ENCODE data around the gene IGFBP1. TPM values are rescaled to one million over a fixed set of nuclear protein-coding genes. Genes with fewer than 3 reads are reported as not detected.
A peak's percentile ranks its signal among the peaks of the same experiment; 100 is the strongest.
"Not testable (repeated sequence)": the region's sequence is repeated elsewhere in the genome, so short reads cannot be mapped to it uniquely, and the experiment has no call there.

Gene IGFBP1
- total RNA-seq (under 1 TPM in 1 of 6 donors, not detected in 5; 0.19 TPM), polyA plus RNA-seq (under 1 TPM; 0.11 to 0.12 TPM)

DNA sequence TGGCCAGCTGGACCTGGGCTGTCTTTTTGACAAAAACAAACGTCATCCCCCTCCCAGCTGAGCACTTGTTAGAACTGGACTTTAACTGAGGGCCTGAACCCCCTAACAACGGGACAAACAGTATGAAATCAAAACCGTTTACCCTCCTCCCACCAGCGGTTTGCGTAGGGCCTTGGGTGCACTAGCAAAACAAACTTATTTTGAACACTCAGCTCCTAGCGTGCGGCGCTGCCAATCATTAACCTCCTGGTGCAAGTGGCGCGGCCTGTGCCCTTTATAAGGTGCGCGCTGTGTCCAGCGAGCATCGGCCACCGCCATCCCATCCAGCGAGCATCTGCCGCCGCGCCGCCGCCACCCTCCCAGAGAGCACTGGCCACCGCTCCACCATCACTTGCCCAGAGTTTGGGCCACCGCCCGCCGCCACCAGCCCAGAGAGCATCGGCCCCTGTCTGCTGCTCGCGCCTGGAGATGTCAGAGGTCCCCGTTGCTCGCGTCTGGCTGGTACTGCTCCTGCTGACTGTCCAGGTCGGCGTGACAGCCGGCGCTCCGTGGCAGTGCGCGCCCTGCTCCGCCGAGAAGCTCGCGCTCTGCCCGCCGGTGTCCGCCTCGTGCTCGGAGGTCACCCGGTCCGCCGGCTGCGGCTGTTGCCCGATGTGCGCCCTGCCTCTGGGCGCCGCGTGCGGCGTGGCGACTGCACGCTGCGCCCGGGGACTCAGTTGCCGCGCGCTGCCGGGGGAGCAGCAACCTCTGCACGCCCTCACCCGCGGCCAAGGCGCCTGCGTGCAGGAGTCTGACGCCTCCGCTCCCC lies at the start of gene IGFBP1:
Gene IGFBP1, plus strand, starts transcription at position 304 of the 808 bp plus-strand sequence. Its CDS starts 165 bp downstream, at position 469.
- H3K4me3 ChIP-seq: peak within 1 kb of the TSS in 2 of 4 donors; percentile 8 to 34
- H3K4me1 ChIP-seq: no peaks in the 10 kb centered on the region

DNA sequence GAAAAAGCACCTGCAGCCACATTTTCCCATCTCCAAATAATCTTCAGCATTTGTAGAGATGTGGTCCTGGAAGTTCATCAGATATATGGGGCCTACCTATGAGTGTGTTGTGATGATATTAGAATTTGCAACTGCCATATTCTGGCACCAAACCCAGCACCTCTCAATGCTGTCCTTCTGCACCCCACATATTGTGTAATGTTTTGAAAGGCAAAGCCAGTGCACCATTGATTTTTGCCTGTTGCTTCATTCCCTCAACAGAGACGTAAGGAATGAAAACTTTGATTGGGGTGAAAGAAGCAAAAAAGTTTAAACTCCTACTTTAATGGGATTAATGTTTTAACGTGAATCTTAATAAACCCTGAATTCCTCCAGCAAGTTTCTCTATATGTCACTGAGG lies 49.4 kb upstream of the IGFBP1 start:
- H3K36me3 ChIP-seq; intact Hi-C loops (cut with DNase I); DNase-seq; H3K27me3 ChIP-seq; H3K4me3 ChIP-seq; ATAC-seq; H3K9me3 ChIP-seq; H3K4me1 ChIP-seq; FAIRE-seq; H3K27ac ChIP-seq: not testable (repeated sequence)
- WGBS, 2 donors: 42 to 64% methylated on average over 2 of the region's 2 CpGs

More for the DNA sequence above, at the start of gene IGFBP1:
- no peak within 1 kb of the TSS for H3K27ac ChIP-seq
- 2 to 3% methylated on average over 59 to 73 of the region's 73 CpGs for WGBS, 2 donors
- ATAC-seq (peak; percentile 42 to 70 (median 68)), DNase-seq (peak in 1 of 6 donors; percentile 72), FAIRE-seq (no peak)
- peaks cover 0 to 4% (median 2%) of the 10 kb centered on the region in 4 donors for H3K27me3 ChIP-seq
- intact Hi-C loops (cut with DNase I): no loop called here
- TF ChIP-seq, protein P1, sequence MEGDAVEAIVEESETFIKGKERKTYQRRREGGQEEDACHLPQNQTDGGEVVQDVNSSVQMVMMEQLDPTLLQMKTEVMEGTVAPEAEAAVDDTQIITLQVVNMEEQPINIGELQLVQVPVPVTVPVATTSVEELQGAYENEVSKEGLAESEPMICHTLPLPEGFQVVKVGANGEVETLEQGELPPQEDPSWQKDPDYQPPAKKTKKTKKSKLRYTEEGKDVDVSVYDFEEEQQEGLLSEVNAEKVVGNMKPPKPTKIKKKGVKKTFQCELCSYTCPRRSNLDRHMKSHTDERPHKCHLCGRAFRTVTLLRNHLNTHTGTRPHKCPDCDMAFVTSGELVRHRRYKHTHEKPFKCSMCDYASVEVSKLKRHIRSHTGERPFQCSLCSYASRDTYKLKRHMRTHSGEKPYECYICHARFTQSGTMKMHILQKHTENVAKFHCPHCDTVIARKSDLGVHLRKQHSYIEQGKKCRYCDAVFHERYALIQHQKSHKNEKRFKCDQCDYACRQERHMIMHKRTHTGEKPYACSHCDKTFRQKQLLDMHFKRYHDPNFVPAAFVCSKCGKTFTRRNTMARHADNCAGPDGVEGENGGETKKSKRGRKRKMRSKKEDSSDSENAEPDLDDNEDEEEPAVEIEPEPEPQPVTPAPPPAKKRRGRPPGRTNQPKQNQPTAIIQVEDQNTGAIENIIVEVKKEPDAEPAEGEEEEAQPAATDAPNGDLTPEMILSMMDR (IDR thresholded peaks at IDR 0.05): no peak
- H3K9me3 ChIP-seq: no peaks in the 10 kb centered on the region
- no peaks in the 10 kb centered on the region for H3K36me3 ChIP-seq

DNA sequence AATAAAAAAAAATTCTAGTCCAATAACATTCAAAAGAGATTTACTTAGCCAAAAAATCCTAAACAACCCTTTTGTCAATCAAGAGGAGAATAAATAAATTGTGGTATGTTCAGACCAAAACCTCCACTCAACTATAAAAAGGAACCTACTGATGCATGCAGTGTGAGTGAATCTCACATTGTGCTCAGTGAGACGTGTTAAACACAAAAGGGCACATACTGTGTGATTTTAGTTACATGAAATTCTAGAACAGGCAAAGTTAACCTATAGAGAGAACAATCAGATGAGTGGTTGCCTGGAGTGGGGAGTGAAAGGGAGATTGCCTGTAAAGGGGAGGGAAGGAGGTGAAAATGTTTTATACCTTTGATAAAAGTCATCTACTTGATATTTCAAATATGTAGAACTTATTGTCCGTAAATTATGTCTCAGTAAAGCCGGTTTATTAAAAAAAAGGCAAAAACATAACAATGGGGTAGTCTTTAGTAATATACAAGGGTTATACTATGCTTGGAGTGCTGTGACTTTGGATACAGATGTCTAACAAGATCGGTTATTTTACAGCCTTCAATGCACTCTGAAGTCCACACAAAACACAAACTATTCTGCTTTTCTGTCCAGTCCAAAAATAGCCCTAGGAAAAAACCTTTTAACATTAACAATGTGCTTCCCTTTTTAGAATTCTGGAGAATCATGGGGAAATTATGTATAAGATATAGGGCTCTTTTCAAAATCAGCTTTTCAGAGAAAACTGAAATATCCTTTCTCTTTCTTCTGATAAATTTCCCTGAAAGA lies 46.2 kb upstream of the IGFBP1 start:
- H3K4me1 ChIP-seq; ATAC-seq; H3K27me3 ChIP-seq; intact Hi-C loops (cut with DNase I); H3K27ac ChIP-seq; DNase-seq; H3K36me3 ChIP-seq; H3K4me3 ChIP-seq; H3K9me3 ChIP-seq: not testable (repeated sequence)
- peak; percentile 5 for FAIRE-seq
- WGBS, 2 donors: 46 to 51% methylated on average over 4 of the region's 4 CpGs

GRCh38 chr7:45846536-45846935 lies 41.8 kb upstream of the IGFBP1 start:
- H3K27me3 ChIP-seq; H3K36me3 ChIP-seq; H3K4me3 ChIP-seq; ATAC-seq; H3K27ac ChIP-seq; H3K9me3 ChIP-seq; intact Hi-C loops (cut with DNase I); H3K4me1 ChIP-seq; FAIRE-seq; DNase-seq: not testable (repeated sequence)
- 52 to 59% methylated on average over 5 of the region's 5 CpGs for WGBS, 2 donors

- H3K36me3 ChIP-seq; H3K4me1 ChIP-seq; H3K9me3 ChIP-seq; intact Hi-C loops (cut with DNase I); FAIRE-seq; H3K27me3 ChIP-seq; ATAC-seq; H3K4me3 ChIP-seq; H3K27ac ChIP-seq: not testable (repeated sequence)
- peak in 1 of 6 donors; percentile 6 for DNase-seq
- WGBS, 2 donors: 70 to 77% methylated on average over 6 of the region's 6 CpGs
These were observed 39.6 kb upstream of the IGFBP1 start for GRCh38 chr7:45848734-45849133.

DNA sequence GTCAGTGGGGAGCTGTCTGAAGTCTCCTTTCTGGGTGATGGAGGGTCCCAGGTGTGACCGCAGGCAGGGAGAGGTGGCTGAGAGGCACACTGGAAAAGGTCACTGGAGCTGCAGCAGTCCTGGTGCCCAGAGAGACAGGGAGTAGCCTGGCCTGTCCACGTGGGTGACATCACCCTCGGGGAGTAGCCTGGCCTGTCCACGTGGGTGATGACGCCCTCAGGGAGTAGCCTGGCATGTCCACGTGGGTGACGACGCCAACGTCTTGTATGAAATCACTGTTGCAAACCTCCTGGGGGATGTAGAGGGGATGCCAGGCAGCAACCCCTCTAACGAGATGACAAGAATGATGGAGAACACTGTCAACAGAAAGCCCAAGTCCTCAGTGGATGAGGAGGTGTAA lies 35.3 kb upstream of the IGFBP1 start:
- ATAC-seq, FAIRE-seq: not testable (repeated sequence)
- intact Hi-C loops (cut with DNase I): loop anchor here in 1 of 3 donors (5.0 to 10.0 kb wide), 2 partner anchors 188 to 696 kb away; partner anchors contain the start of gene RAMP3

GRCh38 chr7:45853491-45853890 lies 34.8 kb upstream of the IGFBP1 start:
- H3K9me3 ChIP-seq, H3K36me3 ChIP-seq, FAIRE-seq, H3K4me3 ChIP-seq, H3K4me1 ChIP-seq, ATAC-seq, H3K27ac ChIP-seq, H3K27me3 ChIP-seq: not testable (repeated sequence)
- 53 to 68% methylated on average over 8 of the region's 8 CpGs for WGBS, 2 donors
- intact Hi-C loops (cut with DNase I): loop anchor here in 1 of 3 donors (5.0 to 10.0 kb wide), 2 partner anchors 189 to 696 kb away; partner anchors contain the start of gene RAMP3
- peak in 1 of 6 donors; percentile 20 for DNase-seq

More for the DNA sequence above, 35.3 kb upstream of the IGFBP1 start:
- H3K4me3 ChIP-seq, DNase-seq, H3K4me1 ChIP-seq, H3K9me3 ChIP-seq, H3K27ac ChIP-seq, H3K36me3 ChIP-seq, H3K27me3 ChIP-seq: not testable (repeated sequence)
- 59 to 79% methylated on average over 9 to 10 of the region's 10 CpGs for WGBS, 2 donors

GRCh38 chr7:45855680-45856079 lies 32.6 kb upstream of the IGFBP1 start:
- ATAC-seq, H3K27ac ChIP-seq, H3K36me3 ChIP-seq, DNase-seq, FAIRE-seq, H3K9me3 ChIP-seq, H3K4me3 ChIP-seq, H3K4me1 ChIP-seq, H3K27me3 ChIP-seq: not testable (repeated sequence)
- 20 to 25% methylated on average over 3 of the region's 3 CpGs for WGBS, 2 donors
- intact Hi-C loops (cut with DNase I): loop anchor here in 1 of 3 donors (10.0 kb wide), 1 partner anchor 191 kb away; no protein-coding TSS in a partner anchor

- FAIRE-seq, ATAC-seq, H3K27me3 ChIP-seq, H3K9me3 ChIP-seq, H3K36me3 ChIP-seq, DNase-seq, H3K4me1 ChIP-seq, H3K4me3 ChIP-seq, H3K27ac ChIP-seq: not testable (repeated sequence)
- WGBS, 2 donors: 76 to 83% methylated on average over 4 of the region's 4 CpGs
- intact Hi-C loops (cut with DNase I): loop anchor here in 1 of 3 donors (10.0 kb wide), 1 partner anchor 192 kb away; no protein-coding TSS in a partner anchor
These were observed 31.4 kb upstream of the IGFBP1 start for GRCh38 chr7:45856888-45857287.

All from pancreas (tissue), 10 donors.